Kasumi-1 (cell line): ENCODE data around the gene CFAP299.
"Not testable (repeated sequence)": the region's sequence is repeated elsewhere in the genome, so short reads cannot be mapped to it uniquely, and the experiment has no call there.

ENCODE experiments used
- DNase-seq, 2 experiments: peaks; one replicate each; lab custom pipeline; 2025; lab: John Stamatoyannopoulos, UW

CFAP299 gene

DNA sequence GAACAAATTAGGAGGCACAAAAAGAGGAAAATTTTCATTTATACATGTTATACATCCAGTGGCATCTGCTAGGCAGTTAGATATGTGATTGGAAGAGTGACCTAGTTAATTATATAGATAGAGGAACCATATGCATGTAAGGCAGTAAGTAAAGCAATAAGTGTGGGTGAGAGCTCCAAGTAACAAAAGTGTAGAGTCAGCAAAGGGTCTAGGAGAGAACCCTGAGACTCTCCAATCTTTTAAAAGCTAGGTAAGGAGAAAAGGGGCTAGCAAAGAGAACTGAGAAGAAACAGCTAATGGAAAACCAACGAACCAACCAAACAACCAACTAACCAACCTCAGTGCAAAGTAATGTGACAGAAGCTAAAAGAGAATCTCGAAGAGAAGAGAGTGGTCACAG lies 3.8 kb upstream of the CFAP299 start:
- no peak for DNase-seq

DNA sequence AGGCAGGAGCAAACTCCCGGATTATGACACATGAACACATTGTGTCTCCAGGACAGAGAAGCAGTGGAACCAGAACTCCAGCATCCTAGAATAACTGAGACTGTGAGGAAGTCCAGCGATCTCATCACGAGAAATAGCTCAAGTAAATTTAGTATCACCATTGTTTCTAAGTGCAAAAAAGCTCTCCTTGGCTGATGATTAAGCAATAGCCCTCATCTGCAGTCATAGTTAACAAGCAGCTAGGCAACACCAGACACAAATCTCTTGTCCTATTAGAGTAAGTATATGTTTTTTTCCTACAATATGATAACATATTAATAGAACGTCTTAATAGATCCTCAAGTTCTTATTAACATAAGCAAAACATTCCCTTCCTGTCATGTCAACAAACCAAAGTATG lies 2.4 kb upstream of the CFAP299 start:
- no peak for DNase-seq

- DNase-seq = no peak
Measured at GRCh38 chr4:80334568-80334967, 962 bp upstream of the CFAP299 start.

DNA sequence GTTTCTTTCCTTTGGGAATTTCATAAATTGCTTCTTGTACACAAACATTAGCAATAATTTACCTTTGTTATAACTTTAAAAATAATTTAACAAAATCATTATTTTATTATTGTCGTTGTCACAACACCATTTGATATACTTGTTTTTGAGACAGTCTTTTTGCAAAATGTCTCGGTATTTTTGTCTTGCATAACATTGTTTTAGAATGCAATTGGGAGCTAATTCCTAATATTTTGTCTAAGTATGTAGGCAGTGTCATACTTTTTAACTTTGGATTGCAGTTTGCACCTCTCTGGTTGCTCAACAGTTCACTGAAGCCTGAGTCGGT lies 340 bp upstream of the CFAP299 start:
- no peak for DNase-seq

DNA sequence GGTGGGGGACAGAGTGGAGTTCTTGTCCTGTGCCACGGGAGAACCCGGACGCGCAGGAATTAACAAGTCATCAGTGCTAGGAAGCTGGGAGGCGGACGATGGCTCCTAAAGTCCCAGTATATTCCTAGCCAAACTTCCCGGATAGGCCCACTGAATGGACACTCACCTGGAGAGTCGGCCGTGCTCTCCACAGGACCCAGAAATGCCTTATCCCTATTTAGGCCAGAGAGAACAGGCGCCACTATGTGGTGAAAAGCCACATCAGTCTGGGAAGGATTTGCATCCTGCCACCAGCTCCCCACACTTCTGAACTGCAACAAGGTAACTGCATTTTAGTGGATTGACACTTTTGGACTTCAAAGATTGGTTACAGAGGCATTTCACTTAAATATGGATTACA lies 1.1 kb downstream of the CFAP299 start:
- DNase-seq = no peak

DNA sequence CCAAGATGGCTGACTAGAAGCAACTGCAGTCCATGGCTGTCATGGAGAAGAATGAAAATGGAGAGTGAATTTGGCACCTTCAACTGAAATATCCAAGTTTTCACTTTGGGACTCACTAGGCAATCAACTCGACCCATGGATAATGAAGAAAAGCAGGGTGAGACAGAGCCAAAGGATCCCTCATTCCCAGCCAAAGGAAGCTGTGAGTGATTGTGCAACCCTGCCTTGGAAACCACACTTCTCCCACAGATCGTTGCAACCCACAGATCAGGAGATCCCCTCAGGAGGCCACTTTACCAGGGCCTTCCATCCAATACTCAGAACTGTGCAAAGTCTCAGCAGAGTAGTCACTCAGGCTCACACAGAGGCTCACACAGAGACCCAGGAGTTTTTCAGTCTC lies 4.5 kb downstream of the CFAP299 start:
- DNase-seq = no peak

GRCh38 chr4:80342684-80343083 lies 7.2 kb downstream of the CFAP299 start:
- DNase-seq = not testable (repeated sequence)

DNA sequence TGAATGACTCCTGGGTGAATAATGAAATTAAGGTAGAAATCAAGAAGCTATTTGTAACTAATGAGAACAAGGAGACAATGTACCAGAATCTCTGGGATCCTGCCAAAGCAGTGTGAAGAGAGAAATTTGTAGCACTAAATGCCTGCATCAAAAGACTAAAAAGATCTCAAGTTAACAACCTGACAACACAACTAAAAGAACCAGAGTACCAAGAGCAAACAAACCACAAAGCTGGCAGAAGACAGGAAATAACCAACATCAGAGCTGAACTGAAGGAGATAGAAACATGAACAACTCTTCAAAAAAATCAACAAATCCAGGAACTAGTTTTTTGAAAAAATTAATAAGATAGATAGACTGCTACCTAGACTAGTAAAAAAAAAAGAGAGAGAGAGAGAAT lies 8.4 kb downstream of the CFAP299 start:
- no peak for DNase-seq

GRCh38 chr4:80360084-80360483 lies 24.6 kb downstream of the CFAP299 start:
- DNase-seq = no peak

DNA sequence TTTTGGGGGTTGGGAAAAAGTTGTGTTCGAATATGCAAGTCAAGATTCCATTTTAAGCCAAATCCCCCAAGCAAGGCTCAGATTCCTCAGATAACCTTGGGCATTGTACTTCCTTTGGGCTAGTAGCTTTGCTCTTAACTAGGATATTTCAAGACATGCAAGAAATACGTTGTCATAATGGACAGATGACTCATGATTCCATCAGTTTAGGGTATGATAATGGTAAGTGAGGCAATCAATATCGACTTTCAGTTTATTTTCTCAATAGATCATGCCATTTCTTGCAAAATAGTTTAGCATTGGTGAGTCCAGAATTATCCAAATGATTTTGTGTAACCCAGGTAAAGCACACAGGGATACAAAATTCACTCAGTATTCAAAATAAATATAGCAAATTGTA lies 25.4 kb downstream of the CFAP299 start:
- no peak for DNase-seq

- peak; percentile 61 to 63 for DNase-seq
Measured at GRCh38 chr4:80361329-80361900, 25.9 kb downstream of the CFAP299 start.

GRCh38 chr4:80362578-80363181 lies 27.1 kb downstream of the CFAP299 start:
- DNase-seq = peak; percentile 75 to 79

GRCh38 chr4:80365928-80366327 lies 30.4 kb downstream of the CFAP299 start:
- peak; percentile 72 to 80 for DNase-seq

GRCh38 chr4:80367737-80368136 lies 32.2 kb downstream of the CFAP299 start:
- DNase-seq = no peak

- no peak for DNase-seq
Measured at GRCh38 chr4:80370635-80371034, 35.1 kb downstream of the CFAP299 start.

- DNase-seq = no peak
Measured at GRCh38 chr4:80371046-80371445, 35.5 kb downstream of the CFAP299 start.

GRCh38 chr4:80374180-80374579 lies 38.6 kb downstream of the CFAP299 start:
- no peak for DNase-seq

DNA sequence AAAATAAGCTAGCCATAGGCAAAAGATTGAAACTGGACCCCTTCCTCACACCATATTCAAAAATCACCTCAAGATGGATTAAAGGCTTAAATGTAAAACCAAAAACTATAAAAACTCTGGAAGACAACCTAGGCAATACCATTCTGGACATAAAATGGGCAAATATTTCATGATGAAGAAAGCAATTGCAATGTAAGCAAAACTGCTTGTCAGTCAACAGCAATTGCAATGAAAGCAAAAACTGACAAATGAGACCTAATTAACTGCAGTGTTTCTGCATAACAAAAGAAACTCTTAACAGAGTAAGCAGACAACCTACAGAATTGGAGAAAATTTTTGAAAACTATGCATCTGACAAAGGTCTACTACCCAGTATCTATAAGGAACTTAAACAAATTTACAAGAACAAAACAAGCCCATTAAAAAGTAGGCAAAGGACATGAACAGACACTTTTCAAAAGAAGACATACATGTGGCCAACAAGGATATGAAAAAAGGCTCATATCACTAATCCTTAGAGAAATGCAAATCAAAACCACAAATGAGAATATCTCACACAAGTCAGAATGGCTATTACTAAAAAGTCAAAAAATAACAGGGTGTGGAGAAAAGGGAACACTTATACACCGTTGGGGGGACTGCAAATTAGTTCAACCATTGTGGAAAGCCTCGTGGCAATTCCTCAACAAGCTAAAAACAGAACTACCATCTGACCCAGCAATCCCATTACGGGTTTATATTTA lies 46.7 kb downstream of the CFAP299 start:
- DNase-seq = no peak

GRCh38 chr4:80385397-80386280 lies 50.1 kb downstream of the CFAP299 start:
- DNase-seq = no peak

DNA sequence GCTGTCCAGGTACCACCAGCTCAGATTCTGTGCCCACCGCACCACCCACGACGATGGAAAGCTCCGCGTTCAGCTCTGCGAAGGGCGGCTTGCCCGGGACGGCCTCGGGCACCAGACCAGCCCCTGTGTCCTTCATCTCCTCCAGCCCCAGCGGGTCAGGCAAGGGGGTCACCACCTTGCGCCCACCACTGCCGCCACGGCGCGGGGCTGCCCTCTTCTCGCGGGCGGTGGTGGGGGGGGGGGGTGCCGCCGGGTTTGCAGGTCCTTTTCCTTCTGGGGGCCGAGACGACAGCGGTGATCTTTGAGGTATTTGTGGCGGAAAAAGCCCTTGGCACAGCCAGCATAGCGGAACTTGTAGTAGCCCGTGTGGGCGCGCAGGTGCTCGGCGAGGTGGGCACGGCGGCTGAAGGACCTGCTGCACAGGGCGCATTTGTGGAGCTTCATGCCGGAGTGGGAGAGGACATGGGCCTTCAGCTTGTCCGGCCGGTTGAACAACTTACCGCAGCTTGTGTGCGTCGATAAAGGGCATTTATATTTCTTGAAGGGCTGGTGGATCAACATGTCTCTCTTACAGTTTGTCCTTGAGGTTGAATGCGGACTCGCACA lies 50.9 kb downstream of the CFAP299 start:
- no peak for DNase-seq

GRCh38 chr4:80387390-80388283 lies 52.1 kb downstream of the CFAP299 start:
- no peak for DNase-seq
